Peyer's patch (tissue), 4 donors: ENCODE results near the gene LRP5.

Source experiments
- CTCF ChIP-seq, 6 experiments: fragments of 450-650 bp in 4 of 6; fragments of 200-600 bp in 2 of 6; sonication (generic) in 1 of 6; IDR thresholded peaks; one replicate each; pipeline ENCODE4 v1.5.1; 2017 to 2019; ENCODE audit warnings: antibody characterized with exemption in 6 of 6, mild to moderate bottlenecking in 3 of 6, moderate library complexity in 1 of 6
- POLR2A ChIP-seq, 2 donors: fragments of 450-650 bp; IDR thresholded peaks; one replicate each; pipeline ENCODE4 v1.5.1; 2017; ENCODE audit warnings: antibody characterized with exemption in 2 of 2, mild to moderate bottlenecking in 2 of 2, moderate library complexity in 2 of 2

DNA sequence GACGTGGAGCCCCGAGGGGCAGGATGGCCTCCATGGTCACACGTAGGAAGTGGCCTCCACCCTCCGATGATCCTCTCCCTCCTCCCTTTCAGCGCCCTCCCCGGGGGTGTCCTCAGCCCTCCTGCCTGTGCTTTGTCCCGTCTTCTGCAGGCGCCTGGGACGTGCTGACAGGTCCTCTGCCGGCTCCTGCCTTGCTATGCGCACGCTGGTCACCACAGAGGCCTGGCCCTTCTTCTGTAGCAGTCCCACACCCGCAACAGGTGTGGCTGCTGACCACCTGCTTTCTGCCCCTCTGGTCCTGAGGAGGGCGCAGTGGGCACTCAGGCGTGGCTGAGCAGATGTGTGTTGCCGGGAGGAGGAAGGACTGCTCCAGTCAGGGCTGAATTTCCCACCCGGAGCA is 120.5 kb downstream of the LRP5 start:
- TF ChIP-seq CTCF (IDR thresholded peaks at IDR 0.05): no peak
- TF ChIP-seq POLR2A (IDR thresholded peaks at IDR 0.05): no peak
